A673 (cell line): ENCODE data around the gene KRT74.

Experiments used
- CTCF ChIP-seq: fragments of 300-800, 200-600 bp; sonication (generic); conservative IDR thresholded peaks from 2 replicates; pipeline ENCODE4 v1.5.1; 2017; ENCODE audit warnings: low read depth, mild to moderate bottlenecking, antibody characterized with exemption, low read length, moderate library complexity, mixed read lengths
- EZH2 ChIP-seq: fragments of 200-600 bp; sonication (generic); IDR thresholded peaks from 2 replicates; pipeline ENCODE4 v1.6.1; 2017; ENCODE audit warnings: borderline replicate concordance, low read depth, mild to moderate bottlenecking, mixed read lengths, antibody characterized with exemption, low read length; ENCODE audit not compliant: poor library complexity, severe bottlenecking

GRCh38 chr12:52558781-52559445 lies 14.7 kb downstream of the KRT74 start:
- TF ChIP-seq CTCF (no peak), EZH2 (no peak)
